ENCODE data around the gene NDUFA13. TPM values are rescaled to one million over a fixed set of nuclear protein-coding genes. Genes with fewer than 3 reads are reported as not detected.

The NDUFA13 gene
- total RNA-seq, 1 experiment from 2014 or later: 489 TPM

GRCh38 chr19:19490214-19490968 lies 25.6 kb upstream of the NDUFA13 start:
- H3K18ac ChIP-seq (ENCODE audit: insufficient read length, low read depth, low read length): no peak overlapping the region
- H3K56ac ChIP-seq (ENCODE audit: insufficient read length, low read depth, low read length): no peak overlapping the region
- no peak overlapping the region for H4K8ac ChIP-seq (replicated peaks; ENCODE audit: insufficient read length, low read depth, low read length)
- no peaks in the 10 kb centered on the region for H3K27me3 Mint-ChIP-seq (ENCODE audit: low read depth)
- WGBS (ENCODE audit: extremely low coverage, insufficient read length, low lambda C conversion rate): no CpG with 5 or more reads among the region's 20 CpGs
- TF ChIP-seq, protein P1, sequence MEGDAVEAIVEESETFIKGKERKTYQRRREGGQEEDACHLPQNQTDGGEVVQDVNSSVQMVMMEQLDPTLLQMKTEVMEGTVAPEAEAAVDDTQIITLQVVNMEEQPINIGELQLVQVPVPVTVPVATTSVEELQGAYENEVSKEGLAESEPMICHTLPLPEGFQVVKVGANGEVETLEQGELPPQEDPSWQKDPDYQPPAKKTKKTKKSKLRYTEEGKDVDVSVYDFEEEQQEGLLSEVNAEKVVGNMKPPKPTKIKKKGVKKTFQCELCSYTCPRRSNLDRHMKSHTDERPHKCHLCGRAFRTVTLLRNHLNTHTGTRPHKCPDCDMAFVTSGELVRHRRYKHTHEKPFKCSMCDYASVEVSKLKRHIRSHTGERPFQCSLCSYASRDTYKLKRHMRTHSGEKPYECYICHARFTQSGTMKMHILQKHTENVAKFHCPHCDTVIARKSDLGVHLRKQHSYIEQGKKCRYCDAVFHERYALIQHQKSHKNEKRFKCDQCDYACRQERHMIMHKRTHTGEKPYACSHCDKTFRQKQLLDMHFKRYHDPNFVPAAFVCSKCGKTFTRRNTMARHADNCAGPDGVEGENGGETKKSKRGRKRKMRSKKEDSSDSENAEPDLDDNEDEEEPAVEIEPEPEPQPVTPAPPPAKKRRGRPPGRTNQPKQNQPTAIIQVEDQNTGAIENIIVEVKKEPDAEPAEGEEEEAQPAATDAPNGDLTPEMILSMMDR (conservative IDR thresholded peaks at IDR 0.05): peak; percentile 91
- peak; percentile 82 for DNase-seq
- H3K36me3 Mint-ChIP-seq (ENCODE audit: insufficient read depth in 1 of 3, low read depth in 3 of 3): peaks cover 22 to 49% (median 39%) of the 10 kb centered on the region in 3 experiments; a peak in 6 of 7 replicates
- peaks cover 9% of the 10 kb centered on the region; the same call in 1 of the 2 replicates for H3K4me1 ChIP-seq (ENCODE audit: insufficient read depth, low read length)
- H4K91ac ChIP-seq (ENCODE audit: insufficient read length, low read depth, low read length): peak overlapping the region; percentile 6
- no peak overlapping the region for H2BK120ac ChIP-seq (ENCODE audit: low read depth, low read length, poor library complexity, severe bottlenecking)
- H3K9me3 ChIP-seq (ENCODE audit: control insufficient read depth, low read depth, low read length): no peaks in the 10 kb centered on the region
- H3T11ph ChIP-seq (ENCODE audit: low read length): no peak overlapping the region
- peaks cover 47 to 49% of the 10 kb centered on the region in 2 experiments for H3K4me1 Mint-ChIP-seq
- H3K27ac ChIP-seq (ENCODE audit: insufficient read length, low read depth, low read length): peak overlapping the region; percentile 21
- no peak overlapping the region for H2AK5ac ChIP-seq (ENCODE audit: insufficient read length, low read length)
- no peaks in the 10 kb centered on the region for H3K23me2 ChIP-seq (ENCODE audit: insufficient read length, low read depth, low read length, poor library complexity, severe bottlenecking)
- no peak overlapping the region for H4K5ac ChIP-seq (ENCODE audit: insufficient read length, low read depth, low read length)
- peak overlapping the region in 1 of 2 experiments; percentile 26; a peak in 1 of 5 replicates for H3K4me3 Mint-ChIP-seq
- H2BK5ac ChIP-seq (ENCODE audit: insufficient read length, low read length): no peak overlapping the region
- H3K9ac ChIP-seq (ENCODE audit: extremely low read depth, insufficient read length, low read length): no peak overlapping the region
- H3K23ac ChIP-seq (ENCODE audit: insufficient read length, low read depth, low read length): no peak overlapping the region
- no peaks in the 10 kb centered on the region for H3K79me1 ChIP-seq (ENCODE audit: insufficient read depth, low read depth, low read length, poor library complexity, severe bottlenecking)
- H3K79me2 ChIP-seq (ENCODE audit: insufficient read depth, low read length): peaks cover 4% of the 10 kb centered on the region; the same call in 1 of the 2 replicates
- no peak overlapping the region for H3K4me2 ChIP-seq (ENCODE audit: insufficient read depth, insufficient read length, low read length)
- no peaks in the 10 kb centered on the region for H3K9me3 Mint-ChIP-seq
- H2BK20ac ChIP-seq (ENCODE audit: low read depth, low read length, poor library complexity, severe bottlenecking): no peak overlapping the region
- H4K20me1 ChIP-seq (ENCODE audit: control insufficient read depth, insufficient read depth, insufficient read length): no peaks in the 10 kb centered on the region
- H2BK15ac ChIP-seq (ENCODE audit: low read depth, low read length): no peak overlapping the region
- H2BK12ac ChIP-seq (ENCODE audit: insufficient read length, low read depth, low read length): no peak overlapping the region
- H3K27me3 ChIP-seq (ENCODE audit: insufficient read depth, low read length): no peaks in the 10 kb centered on the region
- H3K4ac ChIP-seq (ENCODE audit: low read depth, low read length): no peak overlapping the region
- H3K27ac Mint-ChIP-seq: peak overlapping the region; percentile 97 to 99 (median 98)
- H3K14ac ChIP-seq (ENCODE audit: insufficient read depth, low read length): no peak overlapping the region
- no peak overlapping the region for H2AFZ ChIP-seq (ENCODE audit: low read length)

All from H9 (cell line).